SK-N-SH (cell line): ENCODE measurements around the gene TARS1. TPM values are rescaled to one million over a fixed set of nuclear protein-coding genes. Genes with fewer than 3 reads are reported as not detected.
A peak's percentile ranks its signal among the peaks of the same experiment; 100 is the strongest.

Experiments
- CTCF ChIA-PET: fragments of 300-600, 350-600 bp; formaldehyde crosslinking; extraction: SDS; loops from one replicate; lab custom pipeline; 2021; lab: Yijun Ruan, JAX
- POLR2A ChIA-PET: fragments of 350-600 bp; sonication (Branson Sonifier 250); formaldehyde crosslinking; extraction: SDS; loops from one replicate; lab custom pipeline; 2020; ENCODE audit warnings: antibody characterized with exemption, inconsistent platforms; lab: Yijun Ruan, JAX
- DNase-seq: peaks from one replicate; pipeline ENCODE4 v3.0.0; 2012
- H2AFZ ChIP-seq: fragments of 200-600 bp; sonication (generic); 2 replicates; pipeline ENCODE4 v1.8.1; 2016; ENCODE audit warnings: antibody characterized with exemption, mild to moderate bottlenecking, low read depth
- H3F3A ChIP-seq: fragments of 200-600 bp; sonication (generic); replicated peaks from 2 replicates; pipeline ENCODE3; 2016; ENCODE audit warnings: antibody characterized with exemption, mild to moderate bottlenecking; ENCODE audit not compliant: insufficient read depth
- H3K27ac ChIP-seq, 2 experiments: fragments of 200-500 bp in 1 of 2; fragments of 200-600 bp in 1 of 2; sonication (Bioruptor generic) in 1 of 2; sonication (generic), shearing (Covaris generic) in 1 of 2; 2 replicates each; pipeline versions ENCODE4 v1.5.1 to v1.6.1; 2014 to 2016; ENCODE audit warnings: low read depth in 2 of 2, inconsistent platforms in 1 of 2, low read length in 1 of 2, mild to moderate bottlenecking in 1 of 2, mixed read lengths in 1 of 2
- H3K27me3 ChIP-seq: fragments of 200-600 bp; sonication (generic), shearing (Covaris generic); 2 replicates; pipeline ENCODE4 v1.6.1; 2016; ENCODE audit warnings: mixed run types; ENCODE audit not compliant: insufficient read depth
- H3K36me3 ChIP-seq, 2 experiments: fragments of 200-500 bp in 1 of 2; fragments of 200-600 bp in 1 of 2; sonication (Bioruptor generic) in 1 of 2; sonication (generic) in 1 of 2; replicated peaks in 1 of 2; 2 replicates each; pipeline versions ENCODE3 to v1.5.1; 2014 to 2016; ENCODE audit warnings: low read length in 1 of 2, mild to moderate bottlenecking in 1 of 2; ENCODE audit not compliant: insufficient read depth in 2 of 2, control insufficient read depth in 1 of 2
- H3K4me1 ChIP-seq, 2 experiments: fragments of 200-500 bp in 1 of 2; fragments of 200-600 bp in 1 of 2; sonication (Bioruptor generic) in 1 of 2; sonication (generic), shearing (Covaris generic) in 1 of 2; 2 replicates each; pipeline versions ENCODE4 v1.5.1 to v1.6.1; 2014 to 2016; ENCODE audit warnings: low read depth in 1 of 2, low read length in 1 of 2, mixed run types in 1 of 2; ENCODE audit not compliant: insufficient read depth in 2 of 2, control insufficient read depth in 1 of 2
- H3K4me2 ChIP-seq: fragments of 200-600 bp; sonication (generic), shearing (Covaris generic); 2 replicates; pipeline ENCODE4 v1.6.1; 2017; ENCODE audit warnings: mixed run types
- H3K4me3 ChIP-seq, 2 experiments: fragments of 200-500 bp in 1 of 2; fragments of 200-600 bp in 1 of 2; sonication (Bioruptor generic) in 1 of 2; sonication (generic), shearing (Covaris generic) in 1 of 2; 2 replicates each; pipeline versions ENCODE4 v1.5.1 to v1.8.1; 2014 to 2016; ENCODE audit warnings: low read depth in 2 of 2, inconsistent platforms in 1 of 2, low read length in 1 of 2, mild to moderate bottlenecking in 1 of 2, mixed read lengths in 1 of 2, moderate library complexity in 1 of 2
- H3K79me2 ChIP-seq: fragments of 200-600 bp; sonication (generic); 2 replicates; pipeline ENCODE4 v1.8.1; 2017; ENCODE audit warnings: mild to moderate bottlenecking; ENCODE audit not compliant: insufficient read depth
- H3K9ac ChIP-seq: fragments of 200-600 bp; sonication (generic); 2 replicates; pipeline ENCODE4 v1.6.1; 2017; ENCODE audit warnings: mixed run types
- H3K9me2 ChIP-seq: fragments of 200-600 bp; sonication (generic); 2 replicates; pipeline ENCODE4 v1.6.1; 2017; ENCODE audit warnings: mixed run types
- H3K9me3 ChIP-seq: fragments of 200-600 bp; sonication (generic); 2 replicates; pipeline ENCODE4 v1.6.1; 2017; ENCODE audit warnings: mixed run types, mild to moderate bottlenecking, moderate library complexity
- H4K20me1 ChIP-seq: fragments of 200-600 bp; sonication (generic); 2 replicates; pipeline ENCODE4 v1.6.1; 2017; ENCODE audit warnings: mild to moderate bottlenecking, mixed run types; ENCODE audit not compliant: insufficient read depth
- CHD2 ChIP-seq: fragments of 150-350 bp; IDR thresholded peaks from 2 replicates; pipeline ENCODE4 v1.6.1; 2018; ENCODE audit warnings: low read length; ENCODE audit not compliant: partially characterized antibody
- CTCF ChIP-seq: fragments of 200-600 bp; sonication (generic); IDR thresholded peaks from 2 replicates; pipeline ENCODE4 v1.6.1; 2017; ENCODE audit warnings: antibody characterized with exemption, mild to moderate bottlenecking, moderate library complexity
- ELF1 ChIP-seq: IDR thresholded peaks from 2 replicates; pipeline ENCODE4 v1.4.0; 2012
- EZH2phosphoT487 ChIP-seq: fragments of 200-600 bp; sonication (generic); IDR thresholded peaks from 2 replicates; pipeline ENCODE4 v1.6.1; 2017; ENCODE audit warnings: low read depth, mixed run types, mild to moderate bottlenecking, antibody characterized with exemption, moderate library complexity, borderline replicate concordance
- FOSL2 ChIP-seq: IDR thresholded peaks from 2 replicates; pipeline ENCODE4 v1.4.0; 2012; ENCODE audit warnings: low read depth, mild to moderate bottlenecking, moderate library complexity, borderline replicate concordance
- FOXJ3 ChIP-seq: sonication (generic); formaldehyde crosslinking; IDR thresholded peaks from 2 replicates; pipeline ENCODE4 v1.5.1; 2020; ENCODE audit warnings: mild to moderate bottlenecking, missing genetic modification reagents
- FOXM1 ChIP-seq: IDR thresholded peaks from 2 replicates; pipeline ENCODE4 v1.4.0; 2012; ENCODE audit warnings: low read depth, mild to moderate bottlenecking
- GABPA ChIP-seq: IDR thresholded peaks from 2 replicates; pipeline ENCODE4 v1.4.0; 2012; ENCODE audit warnings: low read depth, mild to moderate bottlenecking
- JUND ChIP-seq: IDR thresholded peaks from 2 replicates; pipeline ENCODE4 v1.4.0; 2012
- MAX ChIP-seq: IDR thresholded peaks from 2 replicates; pipeline ENCODE4 v1.4.0; 2012; ENCODE audit warnings: low read depth
- NFIC ChIP-seq: IDR thresholded peaks from 2 replicates; pipeline ENCODE4 v1.4.0; 2012; ENCODE audit warnings: borderline replicate concordance
- NRF1 ChIP-seq: IDR thresholded peaks from 2 replicates; pipeline ENCODE4 v1.6.1; 2012; ENCODE audit warnings: low read depth, mild to moderate bottlenecking, low read length
- PBX3 ChIP-seq: IDR thresholded peaks from 2 replicates; pipeline ENCODE4; 2012
- POLR2AphosphoS5 ChIP-seq: IDR thresholded peaks from 2 replicates; pipeline ENCODE4 v1.6.1; 2012; ENCODE audit warnings: low read depth, low read length
- RFX5 ChIP-seq: IDR thresholded peaks from 2 replicates; pipeline ENCODE4 v1.6.1; 2012; ENCODE audit warnings: mild to moderate bottlenecking, improper control_type of control experiment, low read length
- RXRA ChIP-seq: IDR thresholded peaks from 2 replicates; pipeline ENCODE4 v1.4.0; 2012; ENCODE audit warnings: low read depth, mild to moderate bottlenecking, borderline replicate concordance
- SIN3A ChIP-seq: IDR thresholded peaks from 2 replicates; pipeline ENCODE4 v1.6.1; 2012; ENCODE audit warnings: low read depth, mild to moderate bottlenecking, low read length, moderate library complexity, borderline replicate concordance
- USF2 ChIP-seq: fragments of 150-350 bp; IDR thresholded peaks from 2 replicates; pipeline ENCODE4 v1.6.1; 2017; ENCODE audit warnings: antibody characterized with exemption, low read length, low read depth, borderline replicate concordance
- YY1 ChIP-seq: IDR thresholded peaks from 2 replicates; pipeline ENCODE4 v1.4.0; 2012; ENCODE audit warnings: low read depth, mild to moderate bottlenecking
- WGBS: methylation state at CpG from one replicate; pipeline ENCODE4 v1.1.6; 2017; ENCODE audit warnings: low lambda C conversion rate; 5-methylcytosine and 5-hydroxymethylcytosine counted together
- polyA plus RNA-seq, 3 experiments: library from polyadenylated mRNA; depleted of rRNA; stranded (reverse); fragments of >200 nt; gene quantifications; 2 replicates each; pipeline ENCODE4 v1.2.3, GENCODE V29; 2012
- TF ChIP-seq, protein P1 (sequence below): IDR thresholded peaks from 2 replicates; pipeline ENCODE4 v1.4.0; 2012; ENCODE audit warnings: low read depth, borderline replicate concordance

TARS1 gene
- polyA plus RNA-seq, 1 of the 3 experiments (the other 2 are of a cell fraction): 58.4 TPM

GRCh38 chr5:33401482-33402390 is 39.0 kb upstream of the TARS1 start (continued):
- TF ChIP-seq USF2 (no peak), RXRA (peak; percentile 66; the same call in 1 of the 2 replicates), CTCF (no peak), GABPA (no peak), POLR2AphosphoS5 (peak; percentile 36; the same call in 1 of the 2 replicates), SIN3A (peak; percentile 39; the same call in 1 of the 2 replicates), CHD2 (no peak), JUND (peak; percentile 84), FOXM1 (peak; percentile 76), FOXJ3 (CRISPR knock-in tag) (no peak)
- TF ChIP-seq, protein P1, sequence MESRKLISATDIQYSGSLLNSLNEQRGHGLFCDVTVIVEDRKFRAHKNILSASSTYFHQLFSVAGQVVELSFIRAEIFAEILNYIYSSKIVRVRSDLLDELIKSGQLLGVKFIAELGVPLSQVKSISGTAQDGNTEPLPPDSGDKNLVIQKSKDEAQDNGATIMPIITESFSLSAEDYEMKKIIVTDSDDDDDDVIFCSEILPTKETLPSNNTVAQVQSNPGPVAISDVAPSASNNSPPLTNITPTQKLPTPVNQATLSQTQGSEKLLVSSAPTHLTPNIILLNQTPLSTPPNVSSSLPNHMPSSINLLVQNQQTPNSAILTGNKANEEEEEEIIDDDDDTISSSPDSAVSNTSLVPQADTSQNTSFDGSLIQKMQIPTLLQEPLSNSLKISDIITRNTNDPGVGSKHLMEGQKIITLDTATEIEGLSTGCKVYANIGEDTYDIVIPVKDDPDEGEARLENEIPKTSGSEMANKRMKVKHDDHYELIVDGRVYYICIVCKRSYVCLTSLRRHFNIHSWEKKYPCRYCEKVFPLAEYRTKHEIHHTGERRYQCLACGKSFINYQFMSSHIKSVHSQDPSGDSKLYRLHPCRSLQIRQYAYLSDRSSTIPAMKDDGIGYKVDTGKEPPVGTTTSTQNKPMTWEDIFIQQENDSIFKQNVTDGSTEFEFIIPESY: no peak

- no peaks in the 10 kb centered on the region for H3K9me2 ChIP-seq
- H3F3A ChIP-seq: peaks cover 47% of the 10 kb centered on the region
- CTCF ChIA-PET: no interaction called here
- TF ChIP-seq, protein P1: no peak
- TF ChIP-seq SIN3A: no peak
- TF ChIP-seq RFX5: no peak
- TF ChIP-seq GABPA: no peak
- TF ChIP-seq MAX: no peak
- no peak for TF ChIP-seq FOXJ3 (CRISPR knock-in tag)
- TF ChIP-seq FOSL2: no peak
- no peak for TF ChIP-seq RXRA
- TF ChIP-seq NFIC: no peak
- TF ChIP-seq EZH2phosphoT487: no peak
- no peak for TF ChIP-seq ELF1
- no peak for TF ChIP-seq NRF1
- TF ChIP-seq YY1: no peak
- TF ChIP-seq PBX3: no peak
- no peak for TF ChIP-seq USF2
Measured at GRCh38 chr5:33403187-33403586, 37.6 kb upstream of the TARS1 start.

More at GRCh38 chr5:33403187-33403586, 37.6 kb upstream of the TARS1 start:
- Histone ChIP-seq H3K4me3 (no peak overlapping the region), H2AFZ (peak overlapping the region; percentile 63), H3K4me2 (no peak overlapping the region), H3K9me3 (no peaks in the 10 kb centered on the region), H3K27ac (peak overlapping the region; percentile 87 to 95; a peak in 3 of 4 replicates), H3K36me3 (no peaks in the 10 kb centered on the region), H3K4me1 (peaks cover 3 to 11% of the 10 kb centered on the region in 2 experiments; a peak in 3 of 4 replicates), H3K9ac (no peak overlapping the region), H4K20me1 (no peaks in the 10 kb centered on the region), H3K27me3 (no peaks in the 10 kb centered on the region), H3K79me2 (no peaks in the 10 kb centered on the region)
- POLR2A ChIA-PET: no interaction called here
- WGBS: 65% methylated on average over 2 of the region's 2 CpGs
- DNase-seq: no peak
